Measurements from ENCODE around the gene LRRC7.

LRRC7 gene

GRCh38 chr1:69852151-69852550 is 284.4 kb downstream of the LRRC7 start:
- no peaks in the 10 kb centered on the region for H3K9me2 ChIP-seq (ENCODE audit: low read depth, low read length)

DNA sequence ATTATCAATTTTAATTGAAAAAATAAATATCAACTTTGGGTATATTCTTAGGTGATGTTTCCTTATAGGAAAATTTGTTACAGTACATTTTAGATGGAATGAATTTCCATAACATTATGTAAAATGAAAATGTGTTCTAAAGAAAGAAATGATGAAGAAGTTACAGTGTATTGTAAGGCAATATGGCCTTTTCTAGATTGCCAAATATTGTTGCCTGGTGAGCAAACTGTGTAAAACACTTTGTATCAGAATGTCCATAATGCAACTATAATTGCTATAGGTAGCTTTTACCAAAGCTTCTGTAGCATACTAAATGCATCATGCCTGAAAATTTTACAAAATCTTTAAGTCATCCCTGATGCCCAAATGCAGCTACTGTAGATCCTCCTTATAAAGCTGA is 285.0 kb downstream of the LRRC7 start:
- no peak overlapping the region for H3K27ac ChIP-seq (ENCODE audit: low read depth, low read length, poor library complexity, severe bottlenecking)
- H3F3A ChIP-seq (ENCODE audit: insufficient read depth, low read length), result no peaks in the 10 kb centered on the region
- no peak for TF ChIP-seq EZH2 (IDR thresholded peaks at IDR 0.05; ENCODE audit: borderline replicate concordance, low read length)
- no peak for TF ChIP-seq CTCF (IDR thresholded peaks at IDR 0.05; ENCODE audit: low read length)
- H3K27me3 ChIP-seq (ENCODE audit: insufficient read depth, low read length), result no peaks in the 10 kb centered on the region
- no peaks in the 10 kb centered on the region for H3K79me2 ChIP-seq (ENCODE audit: insufficient read depth, low read length)
- H3K4me1 ChIP-seq (ENCODE audit: insufficient read depth, low read length, severe bottlenecking), result no peaks in the 10 kb centered on the region
- H3K4me2 ChIP-seq (ENCODE audit: low read length), result no peak overlapping the region
- H3K36me3 ChIP-seq (ENCODE audit: insufficient read depth, low read length), result no peaks in the 10 kb centered on the region
- no peak overlapping the region for H3K4me3 ChIP-seq (ENCODE audit: low read depth, low read length, poor library complexity, severe bottlenecking)
- no peak overlapping the region for H2AFZ ChIP-seq (ENCODE audit: low read length)
- H3K9me3 ChIP-seq (ENCODE audit: low read length), result no peaks in the 10 kb centered on the region
- H4K20me1 ChIP-seq (ENCODE audit: insufficient read depth, low read length), result no peaks in the 10 kb centered on the region
- H3K9me2 ChIP-seq (ENCODE audit: low read depth, low read length), result no peaks in the 10 kb centered on the region
- no peak overlapping the region for H3K9ac ChIP-seq (ENCODE audit: low read length)

More at GRCh38 chr1:69852151-69852550, 284.4 kb downstream of the LRRC7 start:
- Histone ChIP-seq H3K9ac (ENCODE audit: low read length) (no peak overlapping the region), H2AFZ (ENCODE audit: low read length) (no peak overlapping the region), H3K4me3 (ENCODE audit: low read depth, low read length, poor library complexity, severe bottlenecking) (no peak overlapping the region), H3K4me2 (ENCODE audit: low read length) (no peak overlapping the region), H3F3A (ENCODE audit: insufficient read depth, low read length) (no peaks in the 10 kb centered on the region), H3K27me3 (ENCODE audit: insufficient read depth, low read length) (no peaks in the 10 kb centered on the region), H3K79me2 (ENCODE audit: insufficient read depth, low read length) (no peaks in the 10 kb centered on the region), H3K9me3 (ENCODE audit: low read length) (no peaks in the 10 kb centered on the region), H3K27ac (ENCODE audit: low read depth, low read length, poor library complexity, severe bottlenecking) (no peak overlapping the region), H4K20me1 (ENCODE audit: insufficient read depth, low read length) (no peaks in the 10 kb centered on the region), H3K36me3 (ENCODE audit: insufficient read depth, low read length) (no peaks in the 10 kb centered on the region), H3K4me1 (ENCODE audit: insufficient read depth, low read length, severe bottlenecking) (no peaks in the 10 kb centered on the region)
- TF ChIP-seq EZH2 (IDR thresholded peaks at IDR 0.05; ENCODE audit: borderline replicate concordance, low read length), result no peak
- TF ChIP-seq CTCF (IDR thresholded peaks at IDR 0.05; ENCODE audit: low read length), result no peak

DNA sequence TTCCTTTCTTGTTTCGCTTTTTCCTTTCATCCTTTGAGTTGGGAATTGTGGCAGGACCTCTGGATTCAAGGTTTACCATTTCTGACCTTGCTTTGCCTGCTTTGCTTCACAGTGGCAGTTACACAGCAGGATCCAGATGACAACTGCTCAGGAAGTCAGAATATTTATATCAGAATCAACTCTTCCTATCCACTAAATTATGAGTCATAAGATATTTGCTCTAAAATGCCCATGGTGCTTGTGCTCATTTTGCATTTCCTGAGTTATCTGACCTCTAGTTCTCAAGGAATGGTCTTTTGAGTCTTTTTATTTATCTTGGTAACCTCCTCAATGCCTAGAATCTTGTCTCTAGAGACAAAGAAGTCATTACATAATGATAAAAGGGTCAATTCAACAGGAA is 290.8 kb downstream of the LRRC7 start:
- H3K9me2 ChIP-seq (ENCODE audit: low read depth, low read length), result no peaks in the 10 kb centered on the region
- no peak overlapping the region for H3K27ac ChIP-seq (ENCODE audit: low read depth, low read length, poor library complexity, severe bottlenecking)
- no peaks in the 10 kb centered on the region for H3K79me2 ChIP-seq (ENCODE audit: insufficient read depth, low read length)
- no peaks in the 10 kb centered on the region for H3F3A ChIP-seq (ENCODE audit: insufficient read depth, low read length)
- no peaks in the 10 kb centered on the region for H3K36me3 ChIP-seq (ENCODE audit: insufficient read depth, low read length)
- no peak overlapping the region for H3K4me2 ChIP-seq (ENCODE audit: low read length)
- H3K9me3 ChIP-seq (ENCODE audit: low read length), result no peaks in the 10 kb centered on the region
- no peak overlapping the region for H3K9ac ChIP-seq (ENCODE audit: low read length)
- H4K20me1 ChIP-seq (ENCODE audit: insufficient read depth, low read length), result no peaks in the 10 kb centered on the region
- no peak for TF ChIP-seq CTCF (IDR thresholded peaks at IDR 0.05; ENCODE audit: low read length)
- TF ChIP-seq EZH2 (IDR thresholded peaks at IDR 0.05; ENCODE audit: borderline replicate concordance, low read length), result no peak
- H2AFZ ChIP-seq (ENCODE audit: low read length), result no peak overlapping the region
- H3K27me3 ChIP-seq (ENCODE audit: insufficient read depth, low read length), result no peaks in the 10 kb centered on the region
- no peak overlapping the region for H3K4me3 ChIP-seq (ENCODE audit: low read depth, low read length, poor library complexity, severe bottlenecking)
- H3K4me1 ChIP-seq (ENCODE audit: insufficient read depth, low read length, severe bottlenecking), result no peaks in the 10 kb centered on the region
